ENCODE measurements around the gene HOXC6. TPM values are rescaled to one million over a fixed set of nuclear protein-coding genes. Genes with fewer than 3 reads are reported as not detected.
"Not testable (repeated sequence)": the region's sequence is repeated elsewhere in the genome, so short reads cannot be mapped to it uniquely, and the experiment has no call there.

Gene HOXC6
- total and polyA plus RNA-seq, 12 donors: 0.03 to 0.36 (median 0.18) TPM; not detected in 6

DNA sequence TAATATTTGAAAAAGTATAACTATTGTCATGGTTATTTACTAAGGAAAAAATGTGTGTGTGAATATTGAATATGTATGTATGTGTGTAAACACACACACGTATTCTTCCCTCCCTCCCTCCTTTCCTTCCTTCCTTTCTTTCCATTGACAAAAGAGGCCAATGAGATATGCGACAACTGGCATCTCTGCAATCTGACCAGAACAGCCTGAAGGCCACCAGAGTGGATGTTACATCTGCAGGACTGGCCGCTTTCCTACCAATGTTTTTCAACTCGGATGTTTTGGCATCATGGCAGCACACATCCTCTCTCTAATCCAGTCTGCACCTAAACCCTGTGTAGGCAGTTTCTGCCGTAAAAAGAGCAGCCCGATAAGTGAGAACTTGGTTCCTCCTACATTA is 46.1 kb downstream of the HOXC6 start:
- 65 to 66% methylated on average over 6 of the region's 6 CpGs for WGBS, 2 donors
- no peak for ATAC-seq
- no peaks in the 10 kb centered on the region for H3K36me3 ChIP-seq
- no peak for DNase-seq
- peaks cover 0 to 100% (median 96%) of the 10 kb centered on the region in 7 donors for H3K27me3 ChIP-seq
- intact Hi-C loops (cut with DNase I): no loop called here
- no peak overlapping the region for H3K27ac ChIP-seq
- no peaks in the 10 kb centered on the region for H3K4me1 ChIP-seq
- no peak overlapping the region for H3K4me3 ChIP-seq
- H3K9me3 ChIP-seq: no peaks in the 10 kb centered on the region
- TF ChIP-seq CTCF (IDR thresholded peaks at IDR 0.05): no peak

GRCh38 chr12:54075409-54075808 is 47.2 kb downstream of the HOXC6 start:
- Histone ChIP-seq H3K4me1 (no peaks in the 10 kb centered on the region), H3K27me3 (peaks cover 0 to 99% (median 96%) of the 10 kb centered on the region in 7 donors), H3K27ac (no peak overlapping the region), H3K9me3 (no peaks in the 10 kb centered on the region), H3K36me3 (no peaks in the 10 kb centered on the region), H3K4me3 (no peak overlapping the region)
- 21 to 37% methylated on average over 6 of the region's 6 CpGs for WGBS, 2 donors
- DNase-seq: no peak
- intact Hi-C loops (cut with DNase I): no loop called here
- no peak for ATAC-seq
- no peak for TF ChIP-seq CTCF (IDR thresholded peaks at IDR 0.05)

DNA sequence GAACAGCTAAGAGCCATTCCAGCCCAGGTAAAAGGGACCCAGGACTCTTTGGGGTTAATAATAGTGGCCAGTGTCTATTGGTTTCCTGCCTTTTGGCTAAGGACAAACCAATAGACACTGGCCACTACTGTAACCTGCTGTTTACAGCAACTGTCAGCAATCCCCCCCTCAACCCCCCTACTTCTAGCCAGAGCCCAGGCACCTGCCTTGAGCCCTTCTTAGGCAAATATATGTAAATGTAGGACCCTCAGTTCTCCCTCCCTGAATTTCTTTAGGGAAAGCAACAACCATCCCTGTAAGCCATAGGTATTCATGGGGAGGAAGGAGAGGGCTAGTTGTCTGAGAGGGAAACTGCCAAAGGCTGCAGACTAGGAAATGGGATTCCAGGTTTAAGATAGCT is 47.7 kb downstream of the HOXC6 start:
- H3K9me3 ChIP-seq: no peaks in the 10 kb centered on the region
- no peaks in the 10 kb centered on the region for H3K36me3 ChIP-seq
- intact Hi-C loops (cut with DNase I): no loop called here
- H3K4me3 ChIP-seq: no peak overlapping the region
- DNase-seq (no peak), ATAC-seq (no peak)
- H3K27me3 ChIP-seq: peaks cover 0 to 97% (median 92%) of the 10 kb centered on the region in 7 donors
- no peak overlapping the region for H3K27ac ChIP-seq
- no peaks in the 10 kb centered on the region for H3K4me1 ChIP-seq
- no peak for TF ChIP-seq CTCF (IDR thresholded peaks at IDR 0.05)

- DNase-seq; H3K36me3 ChIP-seq; ATAC-seq; H3K27ac ChIP-seq; H3K4me3 ChIP-seq; intact Hi-C loops (cut with DNase I); H3K4me1 ChIP-seq; H3K9me3 ChIP-seq: not testable (repeated sequence)
- H3K27me3 ChIP-seq: peaks cover 0 to 96% (median 87%) of the 10 kb centered on the region in 7 donors
- WGBS, 2 donors: 31 to 35% methylated on average over 10 of the region's 10 CpGs
Measured at GRCh38 chr12:54077843-54078242, 49.6 kb downstream of the HOXC6 start.

GRCh38 chr12:54079115-54079514 is 50.9 kb downstream of the HOXC6 start:
- H3K4me3 ChIP-seq; H3K4me1 ChIP-seq; H3K9me3 ChIP-seq; intact Hi-C loops (cut with DNase I); DNase-seq; H3K36me3 ChIP-seq; H3K27ac ChIP-seq; ATAC-seq: not testable (repeated sequence)
- WGBS, 2 donors: 26 to 37% methylated on average over 9 of the region's 9 CpGs
- H3K27me3 ChIP-seq: peaks cover 0 to 96% (median 83%) of the 10 kb centered on the region in 7 donors

Small RNA genes within 50 kb of the gene (microRNA-seq; reads per million reads assigned to microRNA genes)
- 0.60 to 2.6 reads per million in 2 donors for gene MIR196A2
- 1.2 to 2.0 reads per million in 2 donors for gene MIR615

Other genes starting within 250 kb of the HOXC6 start
- gene HOXC13, start 89.6 kb upstream of the HOXC6 start, total RNA-seq: not detected
- gene HOXC13, start 89.6 kb upstream of the HOXC6 start, polyA plus RNA-seq: not detected
- gene HOXC12, start 73.5 kb upstream of the HOXC6 start, total RNA-seq: not detected
- gene HOXC12, start 73.5 kb upstream of the HOXC6 start, polyA plus RNA-seq: not detected
- not detected for gene HOXC11, start 55.3 kb upstream of the HOXC6 start, total RNA-seq
- gene HOXC11, start 55.3 kb upstream of the HOXC6 start, polyA plus RNA-seq: not detected
- not detected for gene HOTAIR, start 53.5 kb upstream of the HOXC6 start, total RNA-seq
- gene HOTAIR, start 53.5 kb upstream of the HOXC6 start, polyA plus RNA-seq: not detected
- not detected for gene HOXC10, start 43.3 kb upstream of the HOXC6 start, total RNA-seq
- gene HOXC10, start 43.3 kb upstream of the HOXC6 start, polyA plus RNA-seq: not detected
- not detected for gene HOXC9, start 28.3 kb upstream of the HOXC6 start, total RNA-seq
- not detected for gene HOXC9, start 28.3 kb upstream of the HOXC6 start, polyA plus RNA-seq
- gene HOXC8, start 19.5 kb upstream of the HOXC6 start, total RNA-seq: not detected
- gene HOXC8, start 19.5 kb upstream of the HOXC6 start, polyA plus RNA-seq: not detected
- gene HOXC5, start 4.6 kb downstream of the HOXC6 start, total RNA-seq: not detected
- under 1 TPM in 1 of 2 donors, not detected in 1; 0.01 TPM for gene HOXC5, start 4.6 kb downstream of the HOXC6 start, polyA plus RNA-seq
- gene HOXC4, start 25.4 kb downstream of the HOXC6 start, total RNA-seq: under 1 TPM in 3 of 10 donors, not detected in 7; 0.21 to 0.22 (median 0.21) TPM
- under 1 TPM in 1 of 2 donors, not detected in 1; 0.03 TPM for gene HOXC4, start 25.4 kb downstream of the HOXC6 start, polyA plus RNA-seq
- 10 to 100 TPM in 9 of 10 donors, 1 to 10 TPM in 1; 8.8 to 20.7 (median 13.8) TPM for gene SMUG1, start 160.5 kb downstream of the HOXC6 start, total RNA-seq
- gene SMUG1, start 160.5 kb downstream of the HOXC6 start, polyA plus RNA-seq: 10 to 100 TPM; 16.2 to 28.8 TPM